ENCODE results near the gene CDK19.

CDK19 gene

GRCh38 chr6:110800196-110800838 is 15.0 kb downstream of the CDK19 start:
- Histone ChIP-seq H2AK5ac (ENCODE audit: low read depth, low read length) (no peak overlapping the region), H2BK5ac (ENCODE audit: low read length) (no peak overlapping the region), H3K4ac (ENCODE audit: low read length) (no peak overlapping the region), H3K4me3 (ENCODE audit: low read length in 2 of 2) (no peak overlapping the region), H3K9ac (ENCODE audit: low read depth, low read length, poor library complexity) (no peak overlapping the region), H3K18ac (ENCODE audit: low read length) (no peak overlapping the region), H3K23ac (ENCODE audit: low read depth, low read length, poor library complexity) (no peak overlapping the region), H2BK12ac (ENCODE audit: low read length) (no peak overlapping the region), H3K4me1 (ENCODE audit: control insufficient read depth in 2 of 2, insufficient read depth in 1 of 2, low read depth in 1 of 2, low read length in 2 of 2) (no peaks in the 10 kb centered on the region), H3K4me2 (ENCODE audit: insufficient read depth, low read length, poor library complexity, severe bottlenecking) (no peak overlapping the region), H3K9me3 (replicated peaks in 1 of 2; ENCODE audit: control insufficient read depth in 2 of 2, insufficient read depth in 1 of 2, low read depth in 1 of 2, low read length in 2 of 2) (peaks cover 0 to 27% of the 10 kb centered on the region in 2 donors), H2AFZ (ENCODE audit: low read length) (no peak overlapping the region), H4K91ac (ENCODE audit: low read depth, low read length, poor library complexity) (no peak overlapping the region), H2BK15ac (ENCODE audit: low read length) (no peak overlapping the region), H2BK120ac (ENCODE audit: low read depth, low read length) (no peak overlapping the region), H3K27me3 (ENCODE audit: control insufficient read depth in 3 of 3, insufficient read depth in 3 of 3, low read depth in 1 of 3, low read length in 3 of 3) (no peaks in the 10 kb centered on the region), H3K14ac (ENCODE audit: low read length) (no peak overlapping the region), H4K8ac (ENCODE audit: low read depth, low read length) (no peak overlapping the region), H3K79me1 (ENCODE audit: low read depth, low read length) (peaks cover 4% of the 10 kb centered on the region), H3K36me3 (replicated peaks in 1 of 2; ENCODE audit: control insufficient read depth in 2 of 2, insufficient read depth in 2 of 2, low read length in 2 of 2) (peaks cover 0 to 2% of the 10 kb centered on the region in 2 donors), H3K27ac (replicated peaks; ENCODE audit: low read length) (no peak overlapping the region)
- no CpG with 5 or more reads among the region's 5 CpGs for WGBS, 2 donors (ENCODE audit: extremely low coverage in 2 of 2, insufficient read length in 2 of 2, insufficient replicate concordance in 1 of 2)
- DNase-seq (ENCODE audit: low spot score), result no peak

GRCh38 chr6:110799655-110800054 is 15.6 kb downstream of the CDK19 start:
- Histone ChIP-seq H3K27me3 (ENCODE audit: control insufficient read depth in 3 of 3, insufficient read depth in 3 of 3, low read depth in 1 of 3, low read length in 3 of 3) (no peaks in the 10 kb centered on the region), H3K4ac (ENCODE audit: low read length) (no peak overlapping the region), H3K18ac (ENCODE audit: low read length) (no peak overlapping the region), H2BK12ac (ENCODE audit: low read length) (no peak overlapping the region), H3K9me3 (replicated peaks in 1 of 2; ENCODE audit: control insufficient read depth in 2 of 2, insufficient read depth in 1 of 2, low read depth in 1 of 2, low read length in 2 of 2) (peaks cover 0 to 32% of the 10 kb centered on the region in 2 donors), H2BK15ac (ENCODE audit: low read length) (no peak overlapping the region), H3K36me3 (replicated peaks in 1 of 2; ENCODE audit: control insufficient read depth in 2 of 2, insufficient read depth in 2 of 2, low read length in 2 of 2) (peaks cover 0 to 2% of the 10 kb centered on the region in 2 donors), H3K23ac (ENCODE audit: low read depth, low read length, poor library complexity) (no peak overlapping the region), H2BK5ac (ENCODE audit: low read length) (no peak overlapping the region), H2AFZ (ENCODE audit: low read length) (no peak overlapping the region), H3K14ac (ENCODE audit: low read length) (no peak overlapping the region), H3K27ac (replicated peaks; ENCODE audit: low read length) (no peak overlapping the region), H3K4me3 (ENCODE audit: low read length in 2 of 2) (no peak overlapping the region), H3K4me2 (ENCODE audit: insufficient read depth, low read length, poor library complexity, severe bottlenecking) (no peak overlapping the region), H4K8ac (ENCODE audit: low read depth, low read length) (no peak overlapping the region), H2AK5ac (ENCODE audit: low read depth, low read length) (no peak overlapping the region), H2BK120ac (ENCODE audit: low read depth, low read length) (no peak overlapping the region), H3K79me1 (ENCODE audit: low read depth, low read length) (peaks cover 4% of the 10 kb centered on the region), H4K91ac (ENCODE audit: low read depth, low read length, poor library complexity) (no peak overlapping the region), H3K9ac (ENCODE audit: low read depth, low read length, poor library complexity) (no peak overlapping the region), H3K4me1 (ENCODE audit: control insufficient read depth in 2 of 2, insufficient read depth in 1 of 2, low read depth in 1 of 2, low read length in 2 of 2) (no peaks in the 10 kb centered on the region)
- DNase-seq (ENCODE audit: low spot score), result no peak
- no CpG with 5 or more reads among the region's 5 CpGs for WGBS, 2 donors (ENCODE audit: extremely low coverage in 2 of 2, insufficient read length in 2 of 2, insufficient replicate concordance in 1 of 2)

DNA sequence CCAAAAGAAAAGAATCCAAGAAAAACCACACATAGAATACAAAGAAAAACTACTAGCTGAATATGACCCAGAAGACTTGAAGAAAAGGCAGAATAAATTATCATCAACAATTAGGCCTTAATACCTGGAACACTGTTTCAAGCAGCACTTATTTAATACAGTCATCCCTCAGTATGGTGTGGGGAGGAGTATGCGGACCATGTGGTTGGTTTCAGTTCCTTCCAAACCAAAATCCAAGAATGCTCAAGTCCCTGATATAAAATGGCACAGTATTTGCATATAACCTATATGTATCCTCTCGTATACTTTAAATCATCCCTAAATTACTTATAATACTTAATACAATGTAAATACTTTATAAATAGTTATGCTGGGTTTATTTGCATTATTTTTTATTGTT is 16.1 kb downstream of the CDK19 start:
- WGBS, 2 donors (ENCODE audit: extremely low coverage in 2 of 2, insufficient read length in 2 of 2, insufficient replicate concordance in 1 of 2), result no CpG with 5 or more reads among the region's 2 CpGs
- no peak overlapping the region for H4K91ac ChIP-seq (ENCODE audit: low read depth, low read length, poor library complexity)

GRCh38 chr6:110795271-110795670 is 20.0 kb downstream of the CDK19 start:
- Histone ChIP-seq H4K91ac (ENCODE audit: low read depth, low read length, poor library complexity) (no peak overlapping the region), H3K23ac (ENCODE audit: low read depth, low read length, poor library complexity) (no peak overlapping the region), H3K4me2 (ENCODE audit: insufficient read depth, low read length, poor library complexity, severe bottlenecking) (no peak overlapping the region), H3K27me3 (ENCODE audit: control insufficient read depth in 3 of 3, insufficient read depth in 3 of 3, low read depth in 1 of 3, low read length in 3 of 3) (no peaks in the 10 kb centered on the region), H4K8ac (ENCODE audit: low read depth, low read length) (no peak overlapping the region), H2BK12ac (ENCODE audit: low read length) (no peak overlapping the region), H3K4me3 (ENCODE audit: low read length in 2 of 2) (no peak overlapping the region), H2BK5ac (ENCODE audit: low read length) (no peak overlapping the region), H2BK120ac (ENCODE audit: low read depth, low read length) (no peak overlapping the region), H3K27ac (replicated peaks; ENCODE audit: low read length) (no peak overlapping the region), H2AK5ac (ENCODE audit: low read depth, low read length) (no peak overlapping the region), H3K4ac (ENCODE audit: low read length) (no peak overlapping the region), H3K9me3 (replicated peaks in 1 of 2; ENCODE audit: control insufficient read depth in 2 of 2, insufficient read depth in 1 of 2, low read depth in 1 of 2, low read length in 2 of 2) (peaks cover 0 to 12% of the 10 kb centered on the region in 2 donors), H3K9ac (ENCODE audit: low read depth, low read length, poor library complexity) (no peak overlapping the region), H3K14ac (ENCODE audit: low read length) (no peak overlapping the region), H3K36me3 (replicated peaks in 1 of 2; ENCODE audit: control insufficient read depth in 2 of 2, insufficient read depth in 2 of 2, low read length in 2 of 2) (no peaks in the 10 kb centered on the region), H2AFZ (ENCODE audit: low read length) (no peak overlapping the region), H3K4me1 (ENCODE audit: control insufficient read depth in 2 of 2, insufficient read depth in 1 of 2, low read depth in 1 of 2, low read length in 2 of 2) (peaks cover 0 to 2% of the 10 kb centered on the region in 2 donors), H2BK15ac (ENCODE audit: low read length) (no peak overlapping the region), H3K18ac (ENCODE audit: low read length) (no peak overlapping the region), H3K79me1 (ENCODE audit: low read depth, low read length) (peaks cover 3% of the 10 kb centered on the region)
- no peak for DNase-seq (ENCODE audit: low spot score)
- no CpG with 5 or more reads among the region's 1 CpG for WGBS, 2 donors (ENCODE audit: extremely low coverage in 2 of 2, insufficient read length in 2 of 2, insufficient replicate concordance in 1 of 2)

More for the DNA sequence above, 16.1 kb downstream of the CDK19 start:
- H3K9ac ChIP-seq (ENCODE audit: low read depth, low read length, poor library complexity), result no peak overlapping the region
- peaks cover 0 to 2% of the 10 kb centered on the region in 2 donors for H3K36me3 ChIP-seq (replicated peaks in 1 of 2; ENCODE audit: control insufficient read depth in 2 of 2, insufficient read depth in 2 of 2, low read length in 2 of 2)
- no peak overlapping the region for H3K4ac ChIP-seq (ENCODE audit: low read length)
- no peak overlapping the region for H2BK120ac ChIP-seq (ENCODE audit: low read depth, low read length)
- no peak overlapping the region for H3K4me2 ChIP-seq (ENCODE audit: insufficient read depth, low read length, poor library complexity, severe bottlenecking)
- no peak for DNase-seq (ENCODE audit: low spot score)
- H4K8ac ChIP-seq (ENCODE audit: low read depth, low read length), result no peak overlapping the region
- no peak overlapping the region for H3K14ac ChIP-seq (ENCODE audit: low read length)
- H3K18ac ChIP-seq (ENCODE audit: low read length), result no peak overlapping the region
- peaks cover 0 to 32% of the 10 kb centered on the region in 2 donors for H3K9me3 ChIP-seq (replicated peaks in 1 of 2; ENCODE audit: control insufficient read depth in 2 of 2, insufficient read depth in 1 of 2, low read depth in 1 of 2, low read length in 2 of 2)
- no peak overlapping the region for H3K27ac ChIP-seq (replicated peaks; ENCODE audit: low read length)
- H2BK5ac ChIP-seq (ENCODE audit: low read length), result no peak overlapping the region
- no peak overlapping the region for H3K4me3 ChIP-seq (ENCODE audit: low read length in 2 of 2)
- no peak overlapping the region for H2BK15ac ChIP-seq (ENCODE audit: low read length)
- H2BK12ac ChIP-seq (ENCODE audit: low read length), result no peak overlapping the region
- no peaks in the 10 kb centered on the region for H3K4me1 ChIP-seq (ENCODE audit: control insufficient read depth in 2 of 2, insufficient read depth in 1 of 2, low read depth in 1 of 2, low read length in 2 of 2)
- H2AK5ac ChIP-seq (ENCODE audit: low read depth, low read length), result no peak overlapping the region
- H2AFZ ChIP-seq (ENCODE audit: low read length), result no peak overlapping the region
- no peaks in the 10 kb centered on the region for H3K27me3 ChIP-seq (ENCODE audit: control insufficient read depth in 3 of 3, insufficient read depth in 3 of 3, low read depth in 1 of 3, low read length in 3 of 3)
- peaks cover 4% of the 10 kb centered on the region for H3K79me1 ChIP-seq (ENCODE audit: low read depth, low read length)
- no peak overlapping the region for H3K23ac ChIP-seq (ENCODE audit: low read depth, low read length, poor library complexity)

Data from neuronal stem cell (in vitro differentiated cells).